ENCODE measurements around the gene PRMT9. TPM values are rescaled to one million over a fixed set of nuclear protein-coding genes. Genes with fewer than 3 reads are reported as not detected.

Gene PRMT9
- 8.5 and 10.4 TPM in 2 replicates for total RNA-seq

GRCh38 chr4:147683717-147684700, at the start of gene PRMT9:
PRMT9 (minus strand) TSS chr4:147684163; CDS start chr4:147683987, 176 bp downstream.

GRCh38 chr4:147731580-147732517, 47.9 kb upstream of the PRMT9 start, which contains the start of gene ARHGAP10:
ARHGAP10 (plus strand) TSS chr4:147732088; CDS start chr4:147732302, 214 bp downstream.

GRCh38 chr4:147617173-147617840, 66.7 kb downstream of the PRMT9 start, which contains the start of gene TMEM184C:
TMEM184C (plus strand) TSS chr4:147617397; CDS start chr4:147617957, 560 bp downstream.

Other genes with a start within 250 kb of the PRMT9 start
- 6.6 and 6.8 TPM in 2 replicates for gene EDNRA, start 203.1 kb downstream of the PRMT9 start, total RNA-seq
- gene TMEM184C, start 66.8 kb downstream of the PRMT9 start, total RNA-seq: 29.7 and 30.9 TPM in 2 replicates
- gene ARHGAP10, start 47.9 kb upstream of the PRMT9 start, total RNA-seq: 33.8 and 45.7 TPM in 2 replicates